PC-3 (cell line): Measurements from ENCODE around the gene SAPCD1. TPM values are rescaled to one million over a fixed set of nuclear protein-coding genes. Genes with fewer than 3 reads are reported as not detected.
A peak's percentile ranks its signal among the peaks of the same experiment; 100 is the strongest.

Source experiments
- ATAC-seq: fragments of 200-7000 bp; cut with Tn5 transposase; 2 replicates; pipeline ENCODE4 v1.9.1; 2020; ENCODE audit warnings: mild to moderate bottlenecking, moderate library complexity
- BruUV-seq: library from RNA; stranded (reverse); fragments of 400-500 nt; replicated peaks from 2 replicates; lab custom pipeline; 2021; lab: Mats Ljungman, UMichigan
- CTCF ChIA-PET: fragments of 300-600 bp; sonication (Branson Sonifier 250); formaldehyde crosslinking; loops from one replicate; lab custom pipeline; 2022; ENCODE audit warnings: antibody characterized with exemption; lab: Charles Lee
- POLR2A ChIA-PET: fragments of 300-600 bp; sonication (Branson Sonifier 250); formaldehyde crosslinking; loops from one replicate; lab custom pipeline; 2022; ENCODE audit warnings: antibody characterized with exemption; ENCODE audit not compliant: unreplicated experiment; lab: Charles Lee
- DNase-seq: peaks from one replicate; pipeline ENCODE4 v3.0.0-alpha.2; 2015
- H2AFZ ChIP-seq: fragments of 300-600 bp; sonication (generic); 2 replicates; pipeline ENCODE4 v1.6.0; 2016; ENCODE audit warnings: antibody characterized with exemption, low read length
- H3F3A ChIP-seq: fragments of 300-600 bp; sonication (generic); one replicate; pipeline ENCODE4 v1.6.0; 2017; ENCODE audit warnings: antibody characterized with exemption, low read length, control low read depth, mild to moderate bottlenecking; ENCODE audit not compliant: unreplicated experiment
- H3K27ac ChIP-seq: fragments of 300-600 bp; sonication (generic); 2 replicates; pipeline ENCODE4 v1.5.1; 2016; ENCODE audit warnings: mild to moderate bottlenecking, low read length
- H3K27me3 ChIP-seq: fragments of 300-600 bp; sonication (generic); 2 replicates; pipeline ENCODE4 v1.6.1; 2016; ENCODE audit warnings: low read length, mixed read lengths
- H3K36me3 ChIP-seq: fragments of 300-600 bp; sonication (generic); 2 replicates; pipeline ENCODE4 v1.6.1; 2016; ENCODE audit warnings: low read depth, mixed run types, low read length, mixed read lengths
- H3K4me1 ChIP-seq: fragments of 300-600 bp; sonication (generic); 2 replicates; pipeline ENCODE4 v1.5.1; 2016; ENCODE audit warnings: low read length; ENCODE audit not compliant: insufficient read depth
- H3K4me2 ChIP-seq: fragments of 300-600 bp; sonication (generic); 2 replicates; pipeline ENCODE4 v1.6.0; 2016; ENCODE audit warnings: low read length
- H3K4me3 ChIP-seq: fragments of 300-600 bp; sonication (generic); 2 replicates; pipeline ENCODE4 v1.5.1; 2016; ENCODE audit warnings: mild to moderate bottlenecking, low read length, mixed read lengths
- H3K79me2 ChIP-seq: fragments of 300-600 bp; sonication (generic); 2 replicates; pipeline ENCODE4 v1.6.1; 2017; ENCODE audit warnings: low read length, mixed read lengths
- H3K9ac ChIP-seq: fragments of 300-600 bp; sonication (generic); 2 replicates; pipeline ENCODE4 v1.6.0; 2016; ENCODE audit warnings: mild to moderate bottlenecking, low read length
- H3K9me2 ChIP-seq: fragments of 300-600 bp; sonication (generic); replicated peaks from 2 replicates; pipeline ENCODE4 v1.6.1; 2016; ENCODE audit warnings: mixed run types, low read length, mixed read lengths
- H3K9me3 ChIP-seq: fragments of 300-600 bp; sonication (generic); 2 replicates; pipeline ENCODE4 v1.6.1; 2016; ENCODE audit warnings: low read length, mixed read lengths
- H4K20me1 ChIP-seq: fragments of 300-600 bp; sonication (generic); 2 replicates; pipeline ENCODE4 v1.6.1; 2016; ENCODE audit warnings: low read length, mixed read lengths
- EZH2 ChIP-seq: fragments of 300-600 bp; sonication (generic); IDR thresholded peaks from one replicate; pipeline ENCODE4 v1.6.1; 2017; ENCODE audit warnings: antibody characterized with exemption, mild to moderate bottlenecking, low read length; ENCODE audit not compliant: unreplicated experiment
- EZH2phosphoT487 ChIP-seq: fragments of 300-600 bp; sonication (generic); IDR thresholded peaks from 2 replicates; pipeline ENCODE4 v1.6.1; 2018; ENCODE audit warnings: mild to moderate bottlenecking, antibody characterized with exemption, low read length, borderline replicate concordance
- intact Hi-C: fragments of 100-400 bp; cut with micrococcal nuclease; formaldehyde crosslinking; loops from 2 replicates; pipeline ENCODE4 v1.9.0; 2023
- total RNA-seq: library from RNA; depleted of rRNA; stranded (reverse); fragments of >200 nt; gene quantifications from 2 replicates; pipeline ENCODE4 v1.2.3, GENCODE V29; 2014
- TF ChIP-seq, protein P1 (sequence below): fragments of 300-600 bp; sonication (generic); conservative IDR thresholded peaks from 2 replicates; pipeline ENCODE4 v1.5.1; 2017; ENCODE audit warnings: antibody characterized with exemption, low read depth, mild to moderate bottlenecking, low read length

SAPCD1 gene
- total RNA-seq, 1 experiment from 2014 or later = 4.2 TPM

DNA sequence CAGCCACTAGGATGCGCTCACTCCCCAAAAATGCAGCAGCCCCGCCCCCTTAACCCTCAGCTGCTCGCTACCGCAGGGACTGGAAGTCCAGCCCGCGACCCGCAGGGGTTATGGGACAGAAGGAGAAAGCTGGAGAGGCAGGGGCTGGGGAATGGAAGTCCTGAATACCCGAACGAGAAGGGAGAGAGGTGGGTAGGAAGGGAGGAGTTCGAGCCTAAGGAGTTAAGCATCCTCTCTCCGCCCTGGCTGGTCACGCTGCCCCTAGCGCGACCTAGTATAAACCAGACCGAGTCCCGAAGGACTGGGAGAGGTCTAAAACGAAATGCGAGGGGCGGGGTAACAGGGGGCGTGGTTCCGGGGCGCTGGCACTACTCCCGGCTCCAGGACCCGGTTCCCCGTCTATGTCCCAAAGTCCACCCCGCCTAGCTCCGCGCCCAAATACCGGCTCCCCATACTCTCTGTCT lies 32.9 kb upstream of the SAPCD1 start:
- H3K79me2 ChIP-seq = peaks cover 16% of the 10 kb centered on the region
- intact Hi-C loops = loop anchor here (1.0 kb wide), 1 partner anchor 40 kb away; no protein-coding TSS in a partner anchor
- peak overlapping the region; percentile 89 for H3K4me2 ChIP-seq
- peak overlapping the region; percentile 77 for H3K4me3 ChIP-seq
- H3K9ac ChIP-seq = peak overlapping the region; percentile 58
- peak; percentile 82 for DNase-seq
- no TSS peak for BruUV-seq
- ChIA-PET POLR2A (interaction anchor here (0.6 to 0.7 kb wide), 2 partner anchors 23 to 192 kb away, joined by 3 read pairs; no protein-coding TSS in a partner anchor), CTCF (interaction anchor here (1.2 to 1.5 kb wide), 2 partner anchors 23 to 40 kb away, joined by 4 to 7 read pairs; no protein-coding TSS in a partner anchor)
- H4K20me1 ChIP-seq = peaks cover 12% of the 10 kb centered on the region
- peak overlapping the region; percentile 30 for H3K27ac ChIP-seq
- no peaks in the 10 kb centered on the region for H3K9me3 ChIP-seq
- H3K36me3 ChIP-seq = peaks cover 35% of the 10 kb centered on the region
- H3K27me3 ChIP-seq = no peaks in the 10 kb centered on the region
- H3K9me2 ChIP-seq = no peaks in the 10 kb centered on the region
- H3K4me1 ChIP-seq = peaks cover 11% of the 10 kb centered on the region
- TF ChIP-seq EZH2phosphoT487 (no peak), EZH2 (no peak)
- TF ChIP-seq, protein P1, sequence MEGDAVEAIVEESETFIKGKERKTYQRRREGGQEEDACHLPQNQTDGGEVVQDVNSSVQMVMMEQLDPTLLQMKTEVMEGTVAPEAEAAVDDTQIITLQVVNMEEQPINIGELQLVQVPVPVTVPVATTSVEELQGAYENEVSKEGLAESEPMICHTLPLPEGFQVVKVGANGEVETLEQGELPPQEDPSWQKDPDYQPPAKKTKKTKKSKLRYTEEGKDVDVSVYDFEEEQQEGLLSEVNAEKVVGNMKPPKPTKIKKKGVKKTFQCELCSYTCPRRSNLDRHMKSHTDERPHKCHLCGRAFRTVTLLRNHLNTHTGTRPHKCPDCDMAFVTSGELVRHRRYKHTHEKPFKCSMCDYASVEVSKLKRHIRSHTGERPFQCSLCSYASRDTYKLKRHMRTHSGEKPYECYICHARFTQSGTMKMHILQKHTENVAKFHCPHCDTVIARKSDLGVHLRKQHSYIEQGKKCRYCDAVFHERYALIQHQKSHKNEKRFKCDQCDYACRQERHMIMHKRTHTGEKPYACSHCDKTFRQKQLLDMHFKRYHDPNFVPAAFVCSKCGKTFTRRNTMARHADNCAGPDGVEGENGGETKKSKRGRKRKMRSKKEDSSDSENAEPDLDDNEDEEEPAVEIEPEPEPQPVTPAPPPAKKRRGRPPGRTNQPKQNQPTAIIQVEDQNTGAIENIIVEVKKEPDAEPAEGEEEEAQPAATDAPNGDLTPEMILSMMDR = peak; percentile 88; the same call in 1 of the 2 replicates
- H2AFZ ChIP-seq = peak overlapping the region; percentile 76
- H3F3A ChIP-seq = peaks cover 4% of the 10 kb centered on the region
- peak; percentile 76 for ATAC-seq

GRCh38 chr6:31729979-31730630 lies 32.4 kb upstream of the SAPCD1 start:
- Histone ChIP-seq H2AFZ (peak overlapping the region; percentile 76), H3K4me2 (peak overlapping the region; percentile 89), H3K79me2 (peaks cover 22% of the 10 kb centered on the region), H4K20me1 (peaks cover 13% of the 10 kb centered on the region), H3K9me3 (no peaks in the 10 kb centered on the region), H3K27ac (peak overlapping the region; percentile 30), H3F3A (peaks cover 4% of the 10 kb centered on the region), H3K27me3 (no peaks in the 10 kb centered on the region), H3K4me3 (peak overlapping the region; percentile 77), H3K9ac (peak overlapping the region; percentile 58), H3K9me2 (no peaks in the 10 kb centered on the region), H3K4me1 (peaks cover 12% of the 10 kb centered on the region), H3K36me3 (peaks cover 35% of the 10 kb centered on the region)
- BruUV-seq = no TSS peak
- ATAC-seq (peak; percentile 72), DNase-seq (peak; percentile 79)
- ChIA-PET POLR2A (interaction anchor here (0.5 to 0.7 kb wide), 5 partner anchors 22 to 1588 kb away, joined by 3 to 5 read pairs (median 3); partner anchors contain the start of gene ZBTB22), CTCF (interaction anchor here (0.6 to 1.5 kb wide), 3 partner anchors 23 to 48 kb away, joined by 3 to 7 read pairs (median 4); no protein-coding TSS in a partner anchor)
- intact Hi-C loops = loop anchor here (1.0 kb wide), 1 partner anchor 39 kb away; no protein-coding TSS in a partner anchor
- TF ChIP-seq, protein P1 = no peak
- TF ChIP-seq EZH2 = no peak
- TF ChIP-seq EZH2phosphoT487 = no peak
